ENCODE data around the gene CEP250. TPM values are rescaled to one million over a fixed set of nuclear protein-coding genes. Genes with fewer than 3 reads are reported as not detected.
"Not testable (repeated sequence)": the region's sequence is repeated elsewhere in the genome, so short reads cannot be mapped to it uniquely, and the experiment has no call there.

CEP250 gene
- total RNA-seq, 1 donor from 2014 or later: 14.9 TPM

DNA sequence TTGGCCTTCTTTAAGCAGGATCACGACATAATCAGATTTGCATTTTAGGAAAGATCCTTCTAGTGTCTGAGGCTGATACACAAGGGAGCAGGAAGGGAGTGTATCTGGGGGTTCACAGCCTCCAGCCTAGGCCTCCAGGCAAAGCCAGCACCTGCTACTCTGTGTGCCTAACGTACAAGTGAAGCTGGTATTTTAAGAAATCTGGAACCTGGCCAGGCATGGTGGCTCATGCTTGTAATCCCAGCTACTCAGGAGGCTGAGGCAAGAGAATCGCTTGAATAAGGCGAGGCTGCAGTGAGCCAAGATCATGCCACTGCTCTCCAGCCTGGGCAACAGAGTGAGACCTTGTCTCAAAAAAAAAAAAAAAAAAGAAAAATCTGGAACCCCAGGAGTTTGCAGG is 100.1 kb downstream of the CEP250 start:
- DNase-seq (ENCODE audit: low spot score); intact Hi-C loops (cut with DNase I): not testable (repeated sequence)

DNA sequence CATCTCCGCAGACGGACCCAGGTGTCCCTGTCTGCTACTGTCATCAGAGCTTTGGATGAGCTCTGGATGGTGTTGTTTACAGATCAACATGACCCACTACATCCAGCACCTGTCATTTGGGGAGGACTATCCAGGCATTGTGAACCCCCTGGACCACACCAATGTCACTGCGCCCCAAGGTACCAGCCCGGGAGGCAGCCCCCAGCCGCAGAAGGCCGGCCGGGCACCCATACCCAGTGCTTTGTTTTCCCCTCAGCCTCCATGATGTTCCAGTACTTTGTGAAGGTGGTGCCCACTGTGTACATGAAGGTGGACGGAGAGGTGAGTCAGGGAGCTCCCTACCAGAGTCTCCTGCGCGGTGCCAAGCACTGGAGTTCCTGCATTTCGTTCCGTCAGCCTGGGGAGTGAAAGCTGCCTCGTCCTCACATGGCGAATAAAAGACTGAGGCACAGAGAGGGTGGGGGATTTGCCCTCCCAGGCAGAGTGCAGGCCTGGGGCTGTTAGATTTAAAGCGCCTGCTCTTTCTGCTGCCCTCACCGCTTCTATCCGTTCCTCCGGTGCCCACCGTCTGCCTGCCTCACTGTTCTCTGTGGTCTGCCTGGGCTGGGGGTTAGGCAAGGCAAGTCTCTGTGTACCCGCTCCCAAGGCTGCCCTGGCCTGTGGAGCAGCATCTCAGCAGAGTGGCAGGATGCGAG is 100.7 kb downstream of the CEP250 start:
- intact Hi-C loops (cut with DNase I): no loop called here
- no peak for DNase-seq (ENCODE audit: low spot score)

DNA sequence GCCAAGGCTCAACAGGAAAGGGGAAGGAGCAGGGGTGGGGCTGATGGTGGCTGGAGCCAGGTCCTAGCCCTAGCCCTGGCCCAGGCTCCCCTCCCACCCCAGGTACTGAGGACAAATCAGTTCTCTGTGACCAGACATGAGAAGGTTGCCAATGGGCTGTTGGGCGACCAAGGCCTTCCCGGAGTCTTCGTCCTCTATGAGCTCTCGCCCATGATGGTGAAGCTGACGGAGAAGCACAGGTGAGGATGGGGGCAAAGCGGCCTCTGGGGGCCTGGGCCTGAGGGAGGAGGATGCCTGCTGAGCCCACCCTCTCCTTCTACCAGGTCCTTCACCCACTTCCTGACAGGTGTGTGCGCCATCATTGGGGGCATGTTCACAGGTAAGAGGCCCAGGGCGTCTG is 101.5 kb downstream of the CEP250 start:
- intact Hi-C loops (cut with DNase I): no loop called here
- peak; percentile 69 for DNase-seq (ENCODE audit: low spot score)

GRCh38 chr20:35558451-35558850 is 103.1 kb downstream of the CEP250 start:
- DNase-seq (ENCODE audit: low spot score): peak; percentile 46
- intact Hi-C loops (cut with DNase I): no loop called here

DNA sequence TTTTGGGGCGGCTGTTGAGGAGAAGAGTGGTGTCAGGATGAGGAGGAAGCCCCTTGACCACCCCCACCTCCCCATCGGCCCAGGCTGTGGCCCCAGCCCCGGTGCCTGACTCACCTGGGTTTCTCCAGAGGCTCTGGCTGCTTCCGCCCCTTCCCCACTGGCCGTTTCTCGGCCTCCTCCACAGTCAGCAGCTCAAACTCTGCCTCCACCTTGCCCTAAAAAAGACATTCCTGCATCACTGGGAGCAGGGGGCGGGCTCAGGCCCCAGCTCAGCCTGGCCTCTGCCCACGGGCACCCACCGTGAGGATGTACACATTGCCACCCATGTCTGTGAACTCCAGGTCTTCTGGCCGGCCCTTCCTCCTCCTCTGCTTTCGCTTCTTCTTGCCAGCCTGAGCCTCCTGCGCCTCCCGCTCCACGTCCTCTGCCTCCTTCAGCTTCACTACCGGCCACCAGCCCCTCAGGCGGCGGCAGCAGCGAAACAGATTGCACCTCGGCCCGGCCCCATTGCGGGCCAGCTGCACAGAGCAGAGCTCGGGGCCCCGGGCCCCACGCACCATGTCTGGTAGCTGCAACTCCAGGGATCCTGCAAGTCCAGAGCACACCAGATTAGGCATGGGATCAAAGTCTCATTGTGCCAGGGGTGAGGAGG is 103.8 kb downstream of the CEP250 start:
- intact Hi-C loops (cut with DNase I): no loop called here

DNA sequence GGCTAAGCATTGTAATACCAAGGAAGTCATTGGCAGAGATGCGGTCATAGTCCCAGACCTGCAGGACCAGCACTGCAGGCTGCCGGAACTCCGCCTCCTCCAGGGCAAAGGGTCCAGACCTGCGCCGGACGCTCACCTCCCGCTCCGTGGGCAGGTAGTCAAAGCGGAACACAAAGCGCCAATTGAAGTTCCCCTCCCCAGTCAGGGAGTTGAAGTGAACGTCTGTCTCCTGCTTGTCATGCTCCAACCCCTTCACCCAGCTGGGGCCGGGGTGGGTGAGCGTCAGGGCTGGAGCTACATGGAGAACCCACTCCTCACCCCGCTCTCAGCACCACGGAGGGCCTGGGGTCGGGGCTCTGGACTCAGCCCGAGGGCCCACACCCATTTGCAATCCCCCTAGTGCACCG is 104.7 kb downstream of the CEP250 start:
- no peak for DNase-seq (ENCODE audit: low spot score)
- intact Hi-C loops (cut with DNase I): no loop called here

More for the DNA sequence above, 103.8 kb downstream of the CEP250 start:
- no peak for DNase-seq (ENCODE audit: low spot score)

DNA sequence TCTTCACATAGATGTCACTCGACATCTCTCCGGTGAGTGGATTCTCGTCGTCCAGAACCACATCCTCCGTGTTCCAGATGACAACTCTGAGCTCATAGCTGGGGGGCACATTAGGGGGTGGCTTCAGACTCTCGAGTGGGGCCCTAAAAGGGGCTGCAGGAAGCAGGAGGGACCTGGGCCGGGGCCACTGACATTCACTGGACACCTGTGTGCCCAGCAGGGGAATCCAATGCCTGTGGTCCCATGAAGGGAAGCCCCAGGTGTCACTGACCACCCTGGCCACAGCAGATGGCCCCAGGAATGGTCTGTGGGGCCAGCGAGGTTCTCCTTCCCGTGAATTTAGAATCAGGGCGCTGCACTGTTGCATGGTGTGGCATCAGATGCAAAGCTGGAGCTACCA is 105.1 kb downstream of the CEP250 start:
- intact Hi-C loops (cut with DNase I): no loop called here
- DNase-seq (ENCODE audit: low spot score): no peak

DNA sequence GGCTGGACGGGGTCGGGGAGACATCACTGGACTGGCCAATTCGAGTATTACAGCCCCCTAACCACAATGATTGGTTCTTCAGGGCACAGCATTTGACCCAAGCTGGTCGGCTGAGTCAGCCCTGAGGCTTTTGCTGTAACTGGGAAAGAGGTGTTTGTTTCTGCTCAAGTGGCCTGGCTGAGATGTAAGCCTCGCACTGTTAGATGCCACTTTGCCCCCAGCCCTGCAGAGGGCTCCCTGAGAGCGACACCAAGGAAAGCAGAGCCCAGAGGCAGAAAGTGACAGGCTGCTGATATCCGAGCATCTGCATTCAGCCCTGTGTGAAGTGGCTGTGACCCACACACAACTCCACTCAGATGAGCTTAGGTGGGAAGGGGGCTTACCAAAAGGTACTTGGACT is 105.9 kb downstream of the CEP250 start:
- intact Hi-C loops (cut with DNase I): no loop called here
- DNase-seq (ENCODE audit: low spot score): no peak

- intact Hi-C loops (cut with DNase I): no loop called here
- no peak for DNase-seq (ENCODE audit: low spot score)
Measured at GRCh38 chr20:35561671-35562070, 106.3 kb downstream of the CEP250 start.

DNA sequence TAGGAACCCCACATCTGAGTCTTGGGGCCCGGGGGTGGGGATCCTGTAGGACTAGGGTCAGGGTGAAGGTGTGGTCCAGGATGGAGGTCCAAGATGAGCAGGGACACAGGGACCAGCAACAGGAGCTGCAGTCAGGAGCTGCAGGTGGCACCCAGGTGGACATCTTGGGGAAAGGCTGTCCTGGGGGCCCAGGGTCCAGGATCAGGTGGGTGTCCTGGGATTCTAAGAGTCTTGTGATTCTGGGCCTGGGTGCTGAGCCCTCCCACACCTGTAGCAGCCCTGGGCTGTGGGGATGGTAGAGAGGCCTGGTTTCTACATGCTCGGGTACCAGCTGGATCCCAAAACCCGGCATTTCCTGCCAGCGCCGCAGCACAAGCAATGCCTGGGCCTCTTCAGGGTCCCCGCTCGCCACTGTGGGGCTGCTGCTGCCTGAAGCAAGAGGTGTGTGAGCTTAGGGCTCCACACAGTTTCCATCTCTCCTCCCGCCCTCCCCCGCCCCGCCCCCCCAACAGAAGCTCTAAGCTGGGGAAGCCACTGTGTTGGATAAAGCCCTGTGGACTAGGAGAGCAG is 107.2 kb downstream of the CEP250 start:
- DNase-seq (ENCODE audit: low spot score): no peak
- intact Hi-C loops (cut with DNase I): no loop called here

- DNase-seq (ENCODE audit: low spot score): peak; percentile 7
Measured at GRCh38 chr20:35563834-35564233, 108.4 kb downstream of the CEP250 start.

DNA sequence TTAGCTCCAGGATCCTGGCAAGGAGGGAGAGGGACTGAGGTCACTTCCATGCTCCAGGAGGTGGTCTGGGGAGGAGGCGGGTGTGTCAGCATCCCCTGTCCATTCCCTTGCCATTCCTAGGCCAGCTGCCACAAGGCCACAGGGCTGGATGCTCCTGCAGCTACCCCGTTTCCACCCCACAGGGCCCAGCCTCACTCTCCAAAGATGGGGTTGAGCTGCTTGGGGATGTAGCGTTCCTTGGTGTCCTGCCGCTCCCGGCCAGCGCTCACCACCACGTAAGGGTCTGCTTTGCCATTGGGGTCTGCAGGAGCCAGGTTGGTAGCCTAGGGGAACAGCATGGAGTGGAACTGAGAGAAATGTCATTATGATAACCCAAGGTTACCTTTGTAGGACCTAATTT is 109.5 kb downstream of the CEP250 start:
- DNase-seq (ENCODE audit: low spot score): peak; percentile 17
- intact Hi-C loops (cut with DNase I): no loop called here

More at GRCh38 chr20:35563834-35564233, 108.4 kb downstream of the CEP250 start:
- intact Hi-C loops (cut with DNase I): no loop called here

- DNase-seq (ENCODE audit: low spot score): peak; percentile 20
- intact Hi-C loops (cut with DNase I): no loop called here
Measured at GRCh38 chr20:35568645-35569044, 113.2 kb downstream of the CEP250 start.

Small RNA genes lying within 50 kb of the gene (microRNA-seq; reads per million reads assigned to microRNA genes)
- gene MIR1289-1: not detected

Other genes with a start within 250 kb of the CEP250 start
- gene MMP24, start 228.9 kb upstream of the CEP250 start, total RNA-seq: 0.40 TPM
- 63.4 TPM for gene MMP24OS, start 177.5 kb upstream of the CEP250 start, total RNA-seq
- 41.2 TPM for gene EIF6, start 170.8 kb upstream of the CEP250 start, total RNA-seq
- not detected for gene FAM83C, start 163.2 kb upstream of the CEP250 start, total RNA-seq
- 71.0 TPM for gene UQCC1, start 43.6 kb upstream of the CEP250 start, total RNA-seq
- not detected for gene GDF5, start 17.4 kb upstream of the CEP250 start, total RNA-seq
- not detected for gene C20orf173, start 74.1 kb downstream of the CEP250 start, total RNA-seq
- gene ERGIC3, start 86.5 kb downstream of the CEP250 start, total RNA-seq: 91.2 TPM
- 3.5 TPM for gene SPAG4, start 160.2 kb downstream of the CEP250 start, total RNA-seq
- 77.9 TPM for gene CPNE1, start 209.3 kb downstream of the CEP250 start, total RNA-seq
- gene RBM12, start 209.3 kb downstream of the CEP250 start, total RNA-seq: 44.4 TPM
- gene NFS1, start 243.8 kb downstream of the CEP250 start, total RNA-seq: 55.0 TPM
- 176 TPM for gene ROMO1, start 243.8 kb downstream of the CEP250 start, total RNA-seq